HG03045 (cell line): ENCODE results near the gene POMT1.

Experiments
- ATAC-seq: cut with Tn5 transposase; IDR thresholded peaks from one replicate; pipeline ENCODE4 v1.9.1; 2021; ENCODE audit warnings: mild to moderate bottlenecking, moderate library complexity; ENCODE audit not compliant: unreplicated experiment

Gene POMT1

GRCh38 chr9:131523086-131523388, 20.3 kb downstream of the POMT1 start:
- no peak for ATAC-seq

GRCh38 chr9:131523451-131524435, 21.0 kb downstream of the POMT1 start:
- no peak for ATAC-seq

GRCh38 chr9:131524665-131525315, 22.1 kb downstream of the POMT1 start:
- no peak for ATAC-seq

- no peak for ATAC-seq
These were observed 23.2 kb downstream of the POMT1 start for GRCh38 chr9:131525643-131526565.

- ATAC-seq = no peak
These were observed 25.5 kb downstream of the POMT1 start for GRCh38 chr9:131528186-131528585.

- ATAC-seq = no peak
These were observed 26.3 kb downstream of the POMT1 start for GRCh38 chr9:131528886-131529505.

GRCh38 chr9:131529597-131530545, 27.2 kb downstream of the POMT1 start:
- no peak for ATAC-seq

- peak; percentile 18 for ATAC-seq
These were observed 27.8 kb downstream of the POMT1 start for GRCh38 chr9:131530546-131530919.

GRCh38 chr9:131530920-131531832, 28.5 kb downstream of the POMT1 start, which contains the start of gene UCK1:
TSS of gene UCK1 (minus strand) at chr9:131531263. CDS start at chr9:131531174, 89 bp downstream.
- ATAC-seq = peak; percentile 80

- no peak for ATAC-seq
These were observed 32.1 kb downstream of the POMT1 start for GRCh38 chr9:131534721-131535237.

- no peak for ATAC-seq
These were observed 35.2 kb downstream of the POMT1 start for GRCh38 chr9:131537946-131538345.

- ATAC-seq = no peak
These were observed 36.7 kb downstream of the POMT1 start for GRCh38 chr9:131539223-131539923.

GRCh38 chr9:131543141-131543540, 40.4 kb downstream of the POMT1 start:
- ATAC-seq = no peak

GRCh38 chr9:131545003-131545785, 42.5 kb downstream of the POMT1 start, which contains the start of gene PRRT1B:
TSS of gene PRRT1B (plus strand) at chr9:131545523. CDS start at chr9:131545616, 93 bp downstream.
- no peak for ATAC-seq

GRCh38 chr9:131545786-131546335, 43.1 kb downstream of the POMT1 start:
- ATAC-seq = no peak

GRCh38 chr9:131546336-131547084, 43.8 kb downstream of the POMT1 start:
- no peak for ATAC-seq
